HepG2 (cell line): ENCODE results near the gene PCSK6. TPM values are rescaled to one million over a fixed set of nuclear protein-coding genes. Genes with fewer than 3 reads are reported as not detected.

Experiments used
- AKNA ChIP-seq: sonication (generic); formaldehyde crosslinking; IDR thresholded peaks from 2 replicates; pipeline ENCODE4 v1.4.0; 2020; ENCODE audit warnings: missing genetic modification reagents, borderline replicate concordance
- GMEB1 ChIP-seq: sonication (generic); formaldehyde crosslinking; IDR thresholded peaks from 2 replicates; pipeline ENCODE4 v1.5.1; 2020; ENCODE audit warnings: missing genetic modification reagents, mild to moderate bottlenecking, borderline replicate concordance
- MAFG ChIP-seq: sonication (generic); formaldehyde crosslinking; IDR thresholded peaks from 2 replicates; pipeline ENCODE4 v1.5.1; 2020; ENCODE audit warnings: mild to moderate bottlenecking, missing genetic modification reagents
- MTA1 ChIP-seq: sonication (generic); formaldehyde crosslinking; IDR thresholded peaks from 2 replicates; pipeline ENCODE4 v1.4.0; 2020; ENCODE audit warnings: missing genetic modification reagents, mild to moderate bottlenecking, borderline replicate concordance
- MYPOP ChIP-seq: sonication (generic); formaldehyde crosslinking; IDR thresholded peaks from 2 replicates; pipeline ENCODE4 v1.8.1; 2023; ENCODE audit warnings: mild to moderate bottlenecking, moderate library complexity, missing genetic modification reagents
- ZNF318 ChIP-seq: sonication (generic); formaldehyde crosslinking; IDR thresholded peaks from 2 replicates; pipeline ENCODE4 v1.4.0; 2020; ENCODE audit warnings: mild to moderate bottlenecking, missing genetic modification reagents
- ZNF333 ChIP-seq: sonication (generic); formaldehyde crosslinking; IDR thresholded peaks from 2 replicates; pipeline ENCODE4 v1.4.0; 2020; ENCODE audit warnings: mild to moderate bottlenecking, missing genetic modification reagents, borderline replicate concordance
- ZNF800 ChIP-seq: sonication (generic); formaldehyde crosslinking; IDR thresholded peaks from 2 replicates; pipeline ENCODE4 v1.4.0; 2020; ENCODE audit warnings: missing genetic modification reagents
- polyA plus RNA-seq, 8 experiments: library from polyadenylated mRNA; depleted of rRNA in 3 of 8; stranded (reverse) in 7 of 8; unstranded in 1 of 8; fragments of >200 nt; fragmentation: Illumina TruSeq in 4 of 8; extraction: Trizol in 4 of 8; gene quantifications; 2 replicates each; pipeline versions ENCODE4 v1.2.1 to v1.2.3, GENCODE V29; 2011 to 2016; ENCODE audit warnings: low read depth in 4 of 8, missing spikeins in 1 of 8, mixed read lengths in 1 of 8; ENCODE audit not compliant: insufficient read depth in 1 of 8
- total RNA-seq, 5 experiments: library from RNA; depleted of rRNA; stranded (reverse); fragments of >200 nt; fragmentation: Illumina TruSeq; extraction: Trizol; gene quantifications; 2 replicates each; pipeline ENCODE4 v1.2.3, GENCODE V29; 2016; ENCODE audit warnings: low read depth in 1 of 5

Gene PCSK6
- total and polyA plus RNA-seq, 2 of the 13 experiments (the other 11 are each of a cell fraction or from before 2014, with no cell fraction given), result 56.5 to 155 TPM

- TF ChIP-seq ZNF318 (CRISPR knock-in tag) (no peak), MTA1 (CRISPR knock-in tag) (no peak), ZNF800 (CRISPR knock-in tag) (no peak), GMEB1 (CRISPR knock-in tag) (no peak), ZNF333 (CRISPR knock-in tag) (no peak), MYPOP (no peak), AKNA (no peak), MAFG (CRISPR knock-in tag) (no peak)
These were observed 1.6 kb upstream of the PCSK6 start (continued) for GRCh38 chr15:101490922-101491733.
